GM19467 (cell line): ENCODE measurements around the gene CSNK1E.

ENCODE experiments used
- ATAC-seq: cut with Tn5 transposase; IDR thresholded peaks from one replicate; pipeline ENCODE4 v1.9.1; 2021; ENCODE audit warnings: mild to moderate bottlenecking, moderate library complexity; ENCODE audit not compliant: unreplicated experiment

Gene CSNK1E

GRCh38 chr22:38282397-38282796 is 34.8 kb downstream of the CSNK1E start:
- ATAC-seq = no peak

GRCh38 chr22:38276166-38276565 is 41.1 kb downstream of the CSNK1E start:
- ATAC-seq = no peak

GRCh38 chr22:38273135-38273826 is 44.0 kb downstream of the CSNK1E start:
- no peak for ATAC-seq

DNA sequence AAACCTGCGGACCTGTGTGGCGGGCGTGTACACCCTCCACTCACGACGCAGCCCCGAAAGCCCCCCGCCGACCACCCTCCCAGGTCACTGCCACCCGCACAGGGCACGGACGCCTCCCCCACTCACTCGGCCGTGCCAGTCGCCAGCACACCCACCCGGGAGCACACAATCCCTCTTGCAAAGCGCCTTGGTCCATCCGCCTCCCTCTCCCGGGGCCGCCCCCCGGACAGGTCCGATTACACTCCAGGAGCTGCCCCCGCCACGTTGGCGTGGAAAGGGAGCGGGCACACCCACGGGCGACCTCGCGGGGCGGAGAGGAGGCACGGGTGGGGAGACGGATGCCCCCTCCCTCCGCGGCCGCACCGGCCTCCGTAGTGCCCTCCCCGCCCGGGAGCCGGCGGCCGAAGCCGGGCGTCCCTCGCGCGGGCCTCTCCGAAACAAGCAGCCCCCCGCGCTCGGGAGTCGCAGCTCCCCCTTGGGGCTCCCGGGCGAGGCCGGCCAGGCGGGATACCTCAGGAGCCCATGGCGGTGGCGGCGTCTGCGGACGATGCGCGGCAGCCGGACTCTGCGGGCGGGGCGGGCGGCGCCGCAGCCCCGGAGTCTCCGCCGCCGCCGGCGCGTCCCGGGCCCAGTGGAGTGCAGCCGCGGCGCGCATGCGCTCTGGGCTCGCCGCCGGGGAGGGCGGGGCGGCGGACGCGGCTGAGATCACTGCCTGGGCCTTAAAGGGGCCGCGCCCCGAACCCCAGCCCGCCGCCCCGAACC is 44.7 kb downstream of the CSNK1E start, which contains the start of gene TMEM184B:
TSS of gene TMEM184B (minus strand) at position 638 of the 762 bp plus-strand sequence. CDS start 25,049 bp downstream, outside the sequence.
- ATAC-seq = peak; percentile 63

GRCh38 chr22:38271927-38272372 is 45.3 kb downstream of the CSNK1E start:
- no peak for ATAC-seq

DNA sequence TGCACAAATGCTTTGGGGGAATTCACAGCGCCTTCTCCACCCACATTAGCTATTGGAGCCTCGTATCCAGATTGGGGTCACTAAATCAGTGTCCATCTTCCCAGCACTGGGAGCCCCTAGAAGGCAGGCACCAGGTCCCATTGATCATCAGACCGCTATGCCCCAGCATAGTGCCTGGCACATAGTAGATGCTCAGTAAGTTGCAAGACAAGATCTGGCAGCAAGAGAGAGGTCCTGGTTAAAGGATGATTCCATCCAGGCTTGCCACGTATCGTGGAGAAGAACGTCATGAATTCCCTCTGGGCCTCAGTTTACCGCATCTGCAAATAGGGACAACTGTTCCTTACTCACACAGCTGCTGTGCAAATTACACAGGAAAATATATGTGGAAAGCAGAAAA is 46.1 kb downstream of the CSNK1E start:
- ATAC-seq = no peak

DNA sequence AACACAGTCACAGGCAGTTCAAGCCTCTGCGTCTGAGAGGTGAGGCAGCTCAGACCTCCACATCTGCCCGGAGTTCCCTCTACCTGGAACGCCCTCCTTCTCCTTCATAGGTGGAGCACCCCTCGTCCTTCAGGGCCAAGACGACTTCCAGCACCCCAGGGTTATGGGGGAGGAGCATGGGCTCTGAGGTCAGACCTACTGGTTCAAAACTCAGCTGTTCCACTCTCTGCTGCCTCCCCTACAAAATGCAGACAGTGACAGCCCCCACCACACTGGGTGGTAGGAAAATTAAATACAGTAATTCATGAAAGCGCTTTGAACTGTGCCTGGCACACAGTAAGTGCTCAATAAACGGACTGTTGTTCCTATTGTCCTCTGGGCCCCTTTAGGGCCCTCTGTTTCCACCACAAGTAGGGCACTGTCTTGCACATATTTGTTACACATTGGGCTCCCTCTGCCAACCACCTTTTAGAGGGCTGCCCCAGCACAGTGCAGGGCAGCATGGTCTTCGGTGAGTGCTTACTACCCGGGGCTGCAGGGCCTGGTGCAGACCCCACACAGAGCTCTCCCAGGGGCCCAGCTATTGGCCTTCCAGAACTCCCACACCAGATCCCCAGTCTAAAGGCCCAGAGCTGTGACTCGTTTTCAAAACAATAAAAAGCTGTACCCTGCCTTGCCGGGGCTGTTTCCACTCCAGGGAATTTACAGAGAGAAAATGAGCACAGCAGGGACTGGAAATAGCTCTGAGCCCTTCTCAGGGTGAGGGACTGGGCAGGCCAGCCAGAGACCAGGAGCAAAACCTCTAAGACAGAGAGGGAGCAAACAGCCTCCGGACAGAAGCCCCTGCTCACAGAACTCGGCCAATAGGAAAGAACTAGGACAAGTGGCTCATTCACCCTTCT is 46.9 kb downstream of the CSNK1E start:
- no peak for ATAC-seq

GRCh38 chr22:38269466-38269865 is 47.8 kb downstream of the CSNK1E start:
- no peak for ATAC-seq

GRCh38 chr22:38267086-38267485 is 50.1 kb downstream of the CSNK1E start:
- no peak for ATAC-seq

DNA sequence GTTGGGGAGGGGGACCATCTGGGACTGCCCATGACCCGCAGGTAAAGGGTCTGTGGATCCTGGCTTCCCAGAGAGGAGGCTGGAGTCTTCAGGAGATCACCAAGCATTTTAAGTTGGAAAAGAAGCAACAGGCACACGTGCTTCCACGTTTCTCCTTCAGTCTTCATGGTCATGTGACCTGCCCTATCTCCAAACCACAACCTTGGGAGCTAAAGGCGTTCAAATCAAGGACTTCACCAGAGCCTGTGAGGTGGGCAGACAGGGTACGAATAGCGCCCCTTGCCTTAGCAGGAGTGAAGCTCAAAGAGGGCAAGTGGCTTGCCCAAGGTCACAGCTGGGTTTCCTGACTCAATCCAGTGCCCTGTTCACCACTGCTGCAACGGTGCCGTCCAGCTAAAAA is 51.1 kb downstream of the CSNK1E start:
- ATAC-seq = no peak

DNA sequence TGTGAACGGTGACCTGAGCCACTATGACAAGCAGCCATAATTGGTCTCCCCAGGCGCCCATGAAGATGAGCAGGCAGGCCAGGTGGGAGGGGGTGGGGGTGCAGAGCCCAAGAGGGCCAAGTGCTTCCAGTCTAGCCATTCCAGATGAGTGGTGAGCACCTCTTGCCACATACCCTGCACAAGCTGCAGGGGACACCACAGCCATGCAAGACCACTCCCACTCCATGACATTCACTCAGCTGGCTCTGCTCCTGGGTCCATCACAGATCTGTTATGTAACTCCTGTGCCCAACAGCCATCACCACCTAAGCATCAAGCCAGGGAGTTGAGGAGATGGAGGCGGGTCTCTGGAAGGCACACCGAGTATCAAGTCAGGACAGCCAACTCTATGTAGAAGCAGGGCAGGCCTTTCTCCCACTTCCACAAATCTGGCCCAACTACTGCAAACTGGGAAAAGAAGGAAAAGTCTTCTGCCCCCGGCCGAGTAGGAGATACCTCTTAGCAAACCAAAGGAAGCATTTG is 52.9 kb downstream of the CSNK1E start:
- ATAC-seq = no peak

DNA sequence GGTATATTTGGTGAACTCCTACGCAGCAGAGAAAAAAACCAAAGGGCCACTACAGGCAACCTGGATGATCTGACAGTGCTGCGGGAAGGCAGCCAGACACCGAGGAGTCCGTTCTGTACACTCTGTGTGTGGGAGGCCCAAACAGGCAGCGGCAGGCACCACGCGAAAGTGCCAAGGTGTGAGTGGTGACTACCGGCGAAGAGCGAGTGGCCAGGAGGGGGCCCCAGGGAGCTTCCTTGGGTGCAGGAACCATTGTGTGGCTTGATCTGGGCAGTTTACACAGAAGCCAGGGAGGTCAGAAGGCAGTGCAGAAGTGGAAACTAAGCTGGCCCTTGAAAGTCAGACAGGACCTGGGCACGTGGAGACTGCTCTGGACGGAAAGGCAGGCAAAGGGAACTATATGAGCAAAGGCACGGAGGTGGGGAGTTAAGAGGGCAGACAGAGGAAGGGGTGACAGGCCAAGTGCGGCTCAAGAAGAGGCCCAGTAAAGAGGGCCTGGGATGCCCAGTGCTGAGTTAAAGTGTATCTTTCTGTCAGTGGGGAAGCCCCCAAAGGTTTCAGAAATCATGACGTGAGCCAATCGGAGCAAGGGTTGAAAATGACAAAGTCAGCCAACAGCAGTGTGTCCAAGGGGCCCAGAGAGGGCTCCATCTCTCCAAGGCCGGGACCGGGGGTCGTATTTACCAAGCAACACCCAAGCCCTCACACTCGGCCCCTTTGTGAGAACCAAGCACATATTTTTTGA is 55.0 kb downstream of the CSNK1E start:
- ATAC-seq = no peak

- ATAC-seq = no peak
These were observed 56.2 kb downstream of the CSNK1E start for GRCh38 chr22:38260761-38261681.

GRCh38 chr22:38259370-38259769 is 57.9 kb downstream of the CSNK1E start:
- no peak for ATAC-seq

DNA sequence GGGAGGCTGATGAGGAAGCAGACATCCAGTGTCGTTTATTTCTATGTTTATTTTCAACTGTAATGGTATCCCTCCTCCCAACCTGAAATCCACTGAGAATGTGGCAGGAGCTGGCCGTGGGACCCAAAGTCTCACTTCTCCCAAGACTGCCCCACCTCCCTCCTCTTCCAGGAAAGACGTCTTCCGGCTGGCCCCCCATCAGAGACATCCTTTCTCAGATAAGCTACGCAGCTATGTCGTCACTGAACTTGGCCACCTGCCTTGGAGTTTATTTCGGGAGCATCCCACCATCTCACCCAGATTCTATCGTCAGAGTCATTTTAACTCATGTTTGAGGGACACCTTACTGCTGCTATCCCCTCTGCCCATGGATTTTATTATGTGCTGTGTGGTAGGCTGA is 58.3 kb downstream of the CSNK1E start:
- no peak for ATAC-seq

DNA sequence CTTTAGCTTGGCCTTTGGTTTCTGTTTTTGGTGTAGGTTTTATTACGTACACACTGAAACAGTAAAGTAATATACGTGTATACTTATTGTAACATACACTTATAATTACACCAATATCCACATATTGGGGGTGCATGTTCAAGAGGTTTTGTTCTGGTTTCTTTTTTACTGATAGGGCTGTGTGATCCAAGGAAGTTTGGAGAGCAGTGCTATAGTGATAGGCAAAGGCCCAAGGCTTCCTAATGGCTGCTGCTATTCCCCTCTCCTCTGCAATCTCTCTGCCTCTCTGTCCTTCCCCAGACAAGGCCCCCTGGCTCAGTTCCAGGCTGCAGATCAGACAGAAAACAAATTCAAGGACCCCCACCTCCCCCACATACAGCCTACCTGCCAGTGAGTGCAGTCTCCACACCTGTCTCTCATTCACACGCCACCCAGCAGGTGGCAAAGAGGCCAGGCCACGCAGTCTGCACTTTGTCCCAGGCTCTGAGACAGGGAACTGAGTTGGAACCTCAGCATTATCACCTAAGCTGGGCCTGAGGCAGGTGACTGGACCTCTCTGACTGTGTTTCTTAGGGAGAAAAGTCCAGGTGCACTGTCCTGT is 59.5 kb downstream of the CSNK1E start:
- no peak for ATAC-seq

DNA sequence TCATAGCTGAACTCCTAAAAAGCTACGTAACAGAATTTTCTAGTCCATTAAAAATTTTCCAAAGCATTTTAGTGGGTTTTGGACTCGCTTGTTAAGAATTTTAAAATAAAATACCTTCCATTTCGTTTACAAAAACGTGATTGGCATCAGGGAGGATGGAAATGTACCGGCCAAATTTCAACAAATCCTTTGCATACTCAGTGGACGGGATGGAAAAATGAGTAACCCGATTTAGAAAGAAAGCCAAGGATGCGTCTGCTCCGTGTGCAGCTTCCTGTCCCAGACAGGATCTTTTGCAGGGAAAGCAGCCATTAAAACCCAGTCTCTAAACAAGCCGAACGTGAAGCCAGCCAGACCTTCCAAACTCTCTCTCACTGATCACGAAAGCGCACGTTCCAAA is 60.1 kb downstream of the CSNK1E start:
- no peak for ATAC-seq

- no peak for ATAC-seq
These were observed 61.5 kb downstream of the CSNK1E start for GRCh38 chr22:38255697-38256096.

- ATAC-seq = no peak
These were observed 65.9 kb downstream of the CSNK1E start for GRCh38 chr22:38251341-38251692.
